Right lobe of liver (tissue), 6 donors: ENCODE data around the gene HOXB7. TPM values are rescaled to one million over a fixed set of nuclear protein-coding genes. Genes with fewer than 3 reads are reported as not detected.

ENCODE experiments used
- ATAC-seq, 4 donors: fragments of 200-7000 bp; cut with Tn5 transposase; one replicate each; pipeline ENCODE4 v1.9.1; 2020; ENCODE audit warnings: mild to moderate bottlenecking in 4 of 4, moderate library complexity in 4 of 4
- DNase-seq, 3 donors: peaks; one replicate each; pipeline ENCODE4 v3.0.0-alpha.2; 2020
- H3K27ac ChIP-seq, 3 donors: fragments of 200-600 bp; one replicate each; pipeline ENCODE4 v1.8.0; 2022
- H3K27me3 ChIP-seq, 2 donors: fragments of 200-600 bp; one replicate each; pipeline ENCODE4 v1.8.0; 2022
- H3K36me3 ChIP-seq, 4 donors: fragments of 200-600 bp; sonication (generic) in 1 of 4; one replicate each; pipeline versions ENCODE4 v1.5.1 to v1.8.0; 2017 to 2022; ENCODE audit warnings: control low read depth in 1 of 4
- H3K4me1 ChIP-seq, 4 donors: fragments of 200-600 bp; sonication (generic) in 1 of 4; one replicate each; pipeline versions ENCODE4 v1.5.1 to v1.8.0; 2017 to 2022; ENCODE audit warnings: control low read depth in 1 of 4
- H3K4me3 ChIP-seq, 3 donors: fragments of 200-600 bp; one replicate each; pipeline ENCODE4 v1.8.0; 2022
- H3K9me3 ChIP-seq, 4 donors: fragments of 200-600 bp; sonication (generic) in 1 of 4; one replicate each; pipeline versions ENCODE4 v1.5.1 to v1.8.0; 2017 to 2022; ENCODE audit warnings: control low read depth in 1 of 4
- POLR2A ChIP-seq: fragments of 450-650 bp; IDR thresholded peaks from one replicate; pipeline ENCODE4 v1.6.1; 2017; ENCODE audit warnings: antibody characterized with exemption, mild to moderate bottlenecking
- whole genome bisulfite sequencing: methylation state at CpG from one replicate; pipeline ENCODE4 v1.1.6; 2018; ENCODE audit warnings: low coverage, low lambda C conversion rate; ENCODE audit not compliant: insufficient coverage; ENCODE audit errors: missing lambda C conversion rate; 5-methylcytosine and 5-hydroxymethylcytosine counted together
- intact Hi-C, 2 donors: fragments of 100-400 bp; cut with DNase I; formaldehyde crosslinking; loops; one replicate each; pipeline versions ENCODE4 v1.11.2 to v1.14.1; 2022
- total RNA-seq, 6 experiments: library from RNA; depleted of rRNA in 2 of 6; stranded (reverse); fragments of >200 nt in 2 of 6; fragmentation: NEBNext Ultra II Directional in 3 of 6; extraction: Animal tissue kit (Norgen Biotek cat#: 25700) in 3 of 6; gene quantifications; one replicate each; pipeline versions ENCODE4 v1.1.0 to v1.2.4, GENCODE V29; 2016 to 2023
- TF ChIP-seq, protein P1 (sequence below), 4 donors: fragments of 200-600 bp in 3 of 4; fragments of 450-650 bp in 1 of 4; IDR thresholded peaks; one replicate each; pipeline versions ENCODE4 v1.5.1 to v1.8.0; 2016 to 2022; ENCODE audit warnings: antibody characterized with exemption in 4 of 4, mild to moderate bottlenecking in 2 of 4
- donor health status: DM: no; HTN: yes; CAD: no.
- donor health status: DM: no; HTN: no; CAD: no.
- donor health status: DM: no; HTN: no; CAD: no.
- donor health status: DM: no; HTN: yes; CAD: no.
- donor health status: DM: no; HTN: yes; CAD: no.

Gene HOXB7
- total RNA-seq, 6 experiments from 2014 or later: 0.16 to 0.79 (median 0.30) TPM; not detected in 2

DNA sequence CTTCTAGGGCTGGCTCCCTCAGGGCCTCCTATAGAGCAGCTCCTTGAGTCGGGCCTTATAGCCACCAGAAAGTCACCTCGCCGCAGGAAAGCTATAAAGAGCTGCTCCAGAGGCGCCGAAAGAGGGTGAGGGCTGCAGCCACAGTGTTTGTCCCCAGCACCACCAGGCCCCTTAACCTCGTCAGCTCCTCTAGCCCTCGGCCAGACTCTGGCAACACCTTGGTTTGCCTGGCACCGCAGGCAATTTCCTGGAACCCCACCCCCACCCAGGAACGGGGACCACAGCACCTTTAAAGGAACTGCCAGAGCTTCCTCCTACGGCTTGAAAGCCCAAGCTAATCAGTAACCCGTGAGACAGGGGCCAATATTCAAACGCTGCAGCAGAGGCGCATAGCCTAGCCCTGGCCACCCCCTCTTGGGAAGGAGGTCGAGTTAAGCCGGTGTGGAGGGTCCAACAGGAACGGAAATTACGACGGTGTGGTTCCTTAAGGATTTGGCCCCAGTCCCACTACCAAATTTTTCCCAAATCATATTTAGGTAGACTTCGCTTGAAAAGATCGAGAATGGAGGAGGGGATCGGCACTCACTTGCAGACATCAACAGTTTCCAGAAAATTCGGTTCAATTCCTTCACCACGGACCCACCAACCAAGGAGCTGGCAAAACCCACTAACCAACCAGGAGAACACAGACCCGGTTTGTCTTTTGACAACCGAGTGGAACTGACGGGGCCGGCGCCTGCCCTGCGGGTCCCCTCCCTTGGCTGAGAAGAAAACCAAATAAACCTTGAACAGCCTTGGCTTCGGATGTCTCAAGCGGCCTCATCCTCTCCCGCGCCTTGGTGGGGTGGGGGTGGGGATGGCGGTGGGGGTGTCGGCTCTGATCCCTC is 9.0 kb downstream of the HOXB7 start:
- Histone ChIP-seq H3K27me3 (peaks cover 6 to 71% of the 10 kb centered on the region in 2 donors), H3K4me3 (no peak overlapping the region), H3K27ac (no peak overlapping the region), H3K4me1 (peaks cover 0 to 23% (median 0%) of the 10 kb centered on the region in 4 donors), H3K36me3 (no peaks in the 10 kb centered on the region), H3K9me3 (no peaks in the 10 kb centered on the region)
- ATAC-seq (peak in 2 of 4 donors; percentile 6 to 45), DNase-seq (no peak)
- TF ChIP-seq, protein P1, sequence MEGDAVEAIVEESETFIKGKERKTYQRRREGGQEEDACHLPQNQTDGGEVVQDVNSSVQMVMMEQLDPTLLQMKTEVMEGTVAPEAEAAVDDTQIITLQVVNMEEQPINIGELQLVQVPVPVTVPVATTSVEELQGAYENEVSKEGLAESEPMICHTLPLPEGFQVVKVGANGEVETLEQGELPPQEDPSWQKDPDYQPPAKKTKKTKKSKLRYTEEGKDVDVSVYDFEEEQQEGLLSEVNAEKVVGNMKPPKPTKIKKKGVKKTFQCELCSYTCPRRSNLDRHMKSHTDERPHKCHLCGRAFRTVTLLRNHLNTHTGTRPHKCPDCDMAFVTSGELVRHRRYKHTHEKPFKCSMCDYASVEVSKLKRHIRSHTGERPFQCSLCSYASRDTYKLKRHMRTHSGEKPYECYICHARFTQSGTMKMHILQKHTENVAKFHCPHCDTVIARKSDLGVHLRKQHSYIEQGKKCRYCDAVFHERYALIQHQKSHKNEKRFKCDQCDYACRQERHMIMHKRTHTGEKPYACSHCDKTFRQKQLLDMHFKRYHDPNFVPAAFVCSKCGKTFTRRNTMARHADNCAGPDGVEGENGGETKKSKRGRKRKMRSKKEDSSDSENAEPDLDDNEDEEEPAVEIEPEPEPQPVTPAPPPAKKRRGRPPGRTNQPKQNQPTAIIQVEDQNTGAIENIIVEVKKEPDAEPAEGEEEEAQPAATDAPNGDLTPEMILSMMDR (IDR thresholded peaks at IDR 0.05): no peak
- no peak for TF ChIP-seq POLR2A
- intact Hi-C loops: no loop called here
- WGBS: 10% methylated on average over 23 of the region's 35 CpGs

DNA sequence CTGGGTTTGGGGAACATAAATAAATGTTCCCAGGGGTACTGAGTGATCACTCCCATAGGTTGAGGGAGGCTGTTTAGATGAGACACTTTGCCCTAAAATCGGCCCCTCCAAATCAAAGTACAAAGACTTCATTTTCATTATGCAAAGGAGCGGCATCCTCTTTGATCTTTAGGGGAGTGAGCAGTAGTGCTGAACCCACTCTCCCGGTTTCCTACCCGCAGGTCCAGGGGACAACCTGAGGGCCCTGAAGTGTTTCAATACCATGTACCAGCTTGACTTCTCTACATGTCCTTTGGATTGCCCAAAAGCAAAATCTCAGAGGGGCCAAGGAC is 9.6 kb downstream of the HOXB7 start:
- WGBS: 26% methylated on average over 4 of the region's 4 CpGs

DNA sequence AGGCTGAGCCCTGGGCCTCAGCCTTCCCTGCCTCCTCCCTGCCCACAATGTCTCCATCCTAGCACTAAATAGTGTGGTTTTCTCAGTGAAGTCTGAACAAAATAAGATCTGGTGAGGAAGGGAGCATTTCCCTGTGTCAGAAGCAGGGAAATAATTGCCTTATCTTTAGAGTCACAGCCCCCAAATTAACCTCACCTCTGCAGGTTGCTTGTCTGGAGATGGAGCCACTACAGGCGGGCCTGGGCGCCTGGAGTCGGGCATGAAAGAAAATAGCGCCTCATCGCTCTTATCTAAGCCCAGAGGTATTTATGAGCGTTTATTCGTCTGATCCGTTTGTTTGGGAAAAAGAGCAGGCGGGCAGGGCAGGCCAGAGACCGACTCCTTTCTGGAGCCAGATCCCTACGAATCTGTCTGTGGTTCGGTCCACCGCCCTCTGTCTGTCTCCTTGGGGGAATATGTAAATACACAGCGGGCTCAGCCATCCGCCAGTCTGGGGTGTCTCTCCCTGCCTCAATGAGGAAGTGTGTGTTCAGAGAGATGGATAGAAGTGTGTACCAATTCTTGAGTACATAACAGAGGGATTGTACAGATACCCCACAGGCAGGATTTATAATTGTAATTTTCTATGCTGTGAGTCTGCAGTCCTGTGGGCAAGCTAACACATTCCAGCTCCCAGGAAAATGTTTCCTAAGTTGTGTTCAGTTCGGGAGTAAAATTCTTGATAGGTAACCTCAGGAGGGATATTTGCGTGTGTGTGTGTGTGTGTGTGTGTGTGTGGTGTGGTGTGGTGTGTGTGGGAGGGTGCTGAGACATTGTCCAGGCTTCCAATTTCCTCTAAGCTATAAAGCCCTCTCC is 10.3 kb downstream of the HOXB7 start:
- H3K27ac ChIP-seq: no peak overlapping the region
- 53% methylated on average over 10 of the region's 17 CpGs for WGBS
- peaks cover 0 to 23% (median 0%) of the 10 kb centered on the region in 4 donors for H3K4me1 ChIP-seq
- intact Hi-C loops: no loop called here
- H3K27me3 ChIP-seq: peaks cover 4 to 59% of the 10 kb centered on the region in 2 donors
- ATAC-seq: no peak
- no peak for TF ChIP-seq POLR2A
- DNase-seq: no peak
- H3K9me3 ChIP-seq: no peaks in the 10 kb centered on the region
- H3K36me3 ChIP-seq: no peaks in the 10 kb centered on the region
- no peak overlapping the region for H3K4me3 ChIP-seq

More for the DNA sequence above, 9.6 kb downstream of the HOXB7 start:
- DNase-seq: no peak
- intact Hi-C loops: no loop called here
- Histone ChIP-seq H3K36me3 (no peaks in the 10 kb centered on the region), H3K27ac (no peak overlapping the region), H3K4me3 (no peak overlapping the region), H3K27me3 (peaks cover 6 to 65% of the 10 kb centered on the region in 2 donors), H3K9me3 (no peaks in the 10 kb centered on the region), H3K4me1 (peaks cover 0 to 23% (median 0%) of the 10 kb centered on the region in 4 donors)
- ATAC-seq: no peak
- TF ChIP-seq, protein P1 (IDR thresholded peaks at IDR 0.05): no peak
- no peak for TF ChIP-seq POLR2A

DNA sequence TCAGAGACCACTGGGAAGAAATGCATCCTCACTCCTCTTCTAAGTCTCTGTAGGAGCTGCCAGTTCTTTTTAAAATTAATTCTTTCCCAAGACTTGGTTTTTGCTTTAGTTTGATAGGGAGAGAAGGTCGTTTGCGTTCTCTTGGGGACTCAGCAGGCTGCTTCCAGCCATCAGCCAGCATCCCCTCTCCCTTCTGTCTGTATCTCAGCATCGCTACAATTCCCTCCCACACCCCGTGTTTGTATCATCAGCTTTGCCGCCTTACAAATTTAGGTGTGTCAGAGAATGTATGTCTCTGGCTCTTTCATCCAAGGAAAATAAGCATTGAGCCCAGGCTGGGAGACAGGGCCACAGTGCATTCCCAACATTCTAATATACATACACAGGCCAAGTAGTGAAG is 11.5 kb downstream of the HOXB7 start:
- intact Hi-C loops: no loop called here
- no peak overlapping the region for H3K4me3 ChIP-seq
- no peak overlapping the region for H3K27ac ChIP-seq
- peaks cover 0 to 23% (median 0%) of the 10 kb centered on the region in 4 donors for H3K4me1 ChIP-seq
- H3K36me3 ChIP-seq: no peaks in the 10 kb centered on the region
- no peaks in the 10 kb centered on the region for H3K9me3 ChIP-seq
- no peak for TF ChIP-seq POLR2A
- TF ChIP-seq, protein P1 (IDR thresholded peaks at IDR 0.05): no peak
- ATAC-seq (no peak), DNase-seq (no peak)
- H3K27me3 ChIP-seq: peaks cover 0 to 49% of the 10 kb centered on the region in 2 donors
- WGBS: 60% methylated on average over 5 of the region's 5 CpGs
